Endothelial cell of coronary artery (primary cell): ENCODE results near the gene UHRF2. TPM values are rescaled to one million over a fixed set of nuclear protein-coding genes. Genes with fewer than 3 reads are reported as not detected.

Experiments used
- total RNA-seq: library from RNA; depleted of rRNA; stranded (reverse); fragments of >200 nt; gene quantifications from 2 replicates; pipeline ENCODE4 v1.2.3, GENCODE V29; 2014

UHRF2 gene
- 74.3 and 90.7 TPM in 2 replicates for total RNA-seq

GRCh38 chr9:6412487-6413364 lies at the start of gene UHRF2:
UHRF2 (plus strand) TSS chr9:6413199; CDS start chr9:6413491, 292 bp downstream.

Other genes with a start within 250 kb of the UHRF2 start
- 39.9 and 138 TPM in 2 replicates for gene IL33, start 197.4 kb upstream of the UHRF2 start, total RNA-seq
- gene TPD52L3, start 84.8 kb upstream of the UHRF2 start, total RNA-seq = not detected in 2 replicates
- 1.1 and 1.8 TPM in 2 replicates for gene GLDC, start 232.5 kb downstream of the UHRF2 start, total RNA-seq